ENCODE results near the gene ZDHHC8.

ZDHHC8 gene

DNA sequence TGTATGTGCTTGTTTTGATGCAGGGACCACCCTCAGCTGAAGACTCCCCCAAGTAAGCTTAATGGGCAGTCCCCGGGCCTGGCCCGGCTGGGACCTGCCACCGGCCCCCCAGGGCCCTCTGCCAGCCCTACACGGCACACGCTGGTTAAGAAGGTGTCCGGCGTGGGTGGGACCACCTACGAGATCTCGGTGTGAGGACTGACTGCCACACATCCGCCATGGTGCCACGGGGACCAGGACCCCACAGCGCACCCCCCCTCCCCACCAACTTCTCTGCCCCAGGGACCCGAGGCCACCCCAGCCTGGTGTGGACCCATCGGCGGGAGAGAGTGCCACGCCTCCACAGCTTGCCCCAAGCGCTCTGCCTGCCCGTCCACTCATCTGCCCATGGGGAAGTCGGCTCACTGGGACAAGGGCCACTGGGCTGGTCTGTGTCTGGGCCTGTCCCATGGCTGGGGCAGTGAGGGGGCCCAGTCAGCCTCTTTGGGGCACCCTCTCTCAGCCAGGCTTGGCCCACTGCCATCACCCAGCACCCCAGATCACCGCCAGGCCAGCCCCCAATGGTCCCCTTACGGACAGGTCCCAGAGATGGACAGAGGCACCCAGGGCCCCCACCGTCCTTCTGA, 13.7 kb downstream of the ZDHHC8 start:
- no peaks in the 10 kb centered on the region for H3K27me3 Mint-ChIP-seq
- CTCF ChIA-PET, result interaction anchor here (1.4 kb wide), 1 partner anchor 12 kb away, joined by 3 read pairs; no protein-coding TSS in a partner anchor

DNA sequence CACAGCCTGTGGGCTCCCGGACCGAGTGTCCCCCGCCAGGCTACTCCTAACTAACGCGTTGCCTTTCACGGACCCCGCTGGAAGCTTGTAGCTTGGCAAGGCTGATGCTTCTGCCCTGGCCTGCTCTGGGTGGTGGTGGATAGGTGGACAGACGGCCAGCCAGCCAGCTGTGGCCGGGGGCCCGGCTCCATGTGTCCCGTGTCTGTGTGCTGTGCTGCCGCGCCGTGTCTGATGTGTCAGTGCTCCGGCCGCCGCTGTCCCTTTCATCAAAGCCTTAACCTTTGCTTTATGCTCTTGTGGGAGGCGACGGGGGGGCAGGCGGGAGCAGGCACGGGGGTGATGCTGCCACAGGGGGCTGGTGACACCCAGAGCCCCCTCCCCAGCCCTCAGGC, 14.2 kb downstream of the ZDHHC8 start:
- Mint-ChIP-seq H3K4me3 (no peak overlapping the region), H3K27ac (no peak overlapping the region), H3K4me1 (no peaks in the 10 kb centered on the region), H3K36me3 (no peaks in the 10 kb centered on the region), H3K27me3 (no peaks in the 10 kb centered on the region), H3K9me3 (no peaks in the 10 kb centered on the region)
- CTCF ChIA-PET, result no interaction called here
- no peak for DNase-seq

More for the DNA sequence above, 13.7 kb downstream of the ZDHHC8 start:
- DNase-seq, result no peak
- Mint-ChIP-seq H3K9me3 (no peaks in the 10 kb centered on the region), H3K4me3 (no peak overlapping the region), H3K36me3 (no peaks in the 10 kb centered on the region), H3K4me1 (no peaks in the 10 kb centered on the region), H3K27ac (no peak overlapping the region)

DNA sequence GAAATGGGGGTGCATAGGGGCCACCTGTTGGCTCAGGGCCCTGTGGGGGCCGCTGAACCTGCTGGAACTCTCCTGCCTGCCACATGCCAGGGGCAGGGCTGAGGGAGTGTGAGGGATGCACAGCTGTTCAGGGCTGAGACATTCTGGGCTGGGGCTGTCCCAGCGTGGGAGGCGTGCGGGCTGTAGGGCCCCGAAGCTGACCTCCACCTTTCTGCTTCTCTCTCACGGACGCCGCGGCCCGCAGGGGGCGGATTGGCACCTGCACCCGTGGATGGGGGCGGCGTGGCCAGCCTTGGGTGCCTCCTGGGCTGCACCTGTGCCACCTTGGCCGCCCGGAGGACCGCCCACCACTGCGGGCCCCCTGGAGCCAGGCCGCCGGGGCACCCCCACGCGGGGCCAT, 15.2 kb downstream of the ZDHHC8 start:
- Mint-ChIP-seq H3K36me3 (no peaks in the 10 kb centered on the region), H3K27me3 (no peaks in the 10 kb centered on the region), H3K4me1 (no peaks in the 10 kb centered on the region), H3K4me3 (no peak overlapping the region), H3K9me3 (no peaks in the 10 kb centered on the region), H3K27ac (no peak overlapping the region)
- CTCF ChIA-PET, result no interaction called here
- no peak for DNase-seq

DNA sequence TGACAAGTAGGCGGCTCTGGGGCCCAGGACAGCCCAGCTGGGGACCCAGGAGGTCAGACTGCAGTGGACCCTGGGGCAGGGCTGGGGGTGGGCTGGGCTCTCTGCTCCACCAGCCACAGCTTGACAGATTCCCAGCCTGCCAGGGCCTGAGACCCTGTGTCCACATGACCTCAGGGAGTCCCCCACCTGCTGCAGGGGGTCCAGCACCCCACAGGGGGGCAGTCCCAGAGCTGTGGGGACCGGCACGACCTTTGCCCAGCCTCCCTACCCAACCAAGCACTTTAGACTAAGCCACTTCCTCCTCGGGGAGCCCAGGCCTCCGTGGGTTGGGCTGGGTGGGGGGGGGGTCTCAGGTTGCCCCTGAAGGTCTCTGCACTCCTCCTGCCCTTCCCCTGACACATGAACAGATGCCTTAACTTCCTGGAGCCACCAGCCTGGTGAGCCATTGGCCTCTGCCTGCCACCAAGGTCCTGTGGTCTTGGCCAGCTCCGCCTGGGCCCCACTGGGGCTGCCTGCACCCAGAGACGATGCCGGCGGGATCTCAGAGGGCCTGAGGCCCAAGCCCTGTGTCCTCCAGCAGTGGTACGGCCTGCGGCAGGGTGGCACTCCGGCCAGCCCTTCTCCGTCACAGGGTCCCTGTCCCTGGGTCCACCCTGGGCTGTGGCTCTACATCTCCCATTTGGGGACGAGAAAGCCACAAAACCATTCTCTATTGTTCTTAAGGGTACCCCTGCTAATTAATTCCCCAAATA, 15.8 kb downstream of the ZDHHC8 start:
- no peak overlapping the region for H3K4me3 Mint-ChIP-seq

DNA sequence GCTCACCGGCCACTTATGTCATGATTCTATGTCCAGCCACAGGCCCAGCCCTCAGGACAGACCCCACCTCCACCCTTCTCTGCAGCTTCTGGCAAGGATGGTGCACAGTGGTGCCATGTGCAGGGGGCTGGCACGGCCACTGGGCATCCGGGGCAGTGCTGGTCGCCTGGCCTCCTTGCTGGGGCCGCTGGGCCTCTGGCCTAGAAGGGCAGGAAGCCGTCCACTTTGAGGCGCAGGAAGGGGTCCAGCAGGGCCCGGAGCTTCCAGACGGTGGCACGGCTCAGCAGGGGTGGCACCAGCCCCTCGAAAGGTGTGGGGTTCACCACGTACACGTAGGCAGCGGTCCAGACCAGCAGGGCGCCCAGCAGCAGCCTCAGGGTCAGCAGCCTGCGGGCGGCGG, 16.8 kb downstream of the ZDHHC8 start:
- DNase-seq, result no peak
- Mint-ChIP-seq H3K27me3 (peaks cover 10% of the 10 kb centered on the region), H3K4me1 (no peaks in the 10 kb centered on the region), H3K27ac (no peak overlapping the region), H3K4me3 (no peak overlapping the region), H3K9me3 (no peaks in the 10 kb centered on the region), H3K36me3 (no peaks in the 10 kb centered on the region)
- CTCF ChIA-PET, result no interaction called here

More for the DNA sequence above, 15.8 kb downstream of the ZDHHC8 start:
- Mint-ChIP-seq H3K27me3 (peaks cover 2% of the 10 kb centered on the region), H3K27ac (no peak overlapping the region), H3K9me3 (no peaks in the 10 kb centered on the region), H3K36me3 (no peaks in the 10 kb centered on the region), H3K4me1 (no peaks in the 10 kb centered on the region)
- CTCF ChIA-PET, result no interaction called here
- no peak for DNase-seq

DNA sequence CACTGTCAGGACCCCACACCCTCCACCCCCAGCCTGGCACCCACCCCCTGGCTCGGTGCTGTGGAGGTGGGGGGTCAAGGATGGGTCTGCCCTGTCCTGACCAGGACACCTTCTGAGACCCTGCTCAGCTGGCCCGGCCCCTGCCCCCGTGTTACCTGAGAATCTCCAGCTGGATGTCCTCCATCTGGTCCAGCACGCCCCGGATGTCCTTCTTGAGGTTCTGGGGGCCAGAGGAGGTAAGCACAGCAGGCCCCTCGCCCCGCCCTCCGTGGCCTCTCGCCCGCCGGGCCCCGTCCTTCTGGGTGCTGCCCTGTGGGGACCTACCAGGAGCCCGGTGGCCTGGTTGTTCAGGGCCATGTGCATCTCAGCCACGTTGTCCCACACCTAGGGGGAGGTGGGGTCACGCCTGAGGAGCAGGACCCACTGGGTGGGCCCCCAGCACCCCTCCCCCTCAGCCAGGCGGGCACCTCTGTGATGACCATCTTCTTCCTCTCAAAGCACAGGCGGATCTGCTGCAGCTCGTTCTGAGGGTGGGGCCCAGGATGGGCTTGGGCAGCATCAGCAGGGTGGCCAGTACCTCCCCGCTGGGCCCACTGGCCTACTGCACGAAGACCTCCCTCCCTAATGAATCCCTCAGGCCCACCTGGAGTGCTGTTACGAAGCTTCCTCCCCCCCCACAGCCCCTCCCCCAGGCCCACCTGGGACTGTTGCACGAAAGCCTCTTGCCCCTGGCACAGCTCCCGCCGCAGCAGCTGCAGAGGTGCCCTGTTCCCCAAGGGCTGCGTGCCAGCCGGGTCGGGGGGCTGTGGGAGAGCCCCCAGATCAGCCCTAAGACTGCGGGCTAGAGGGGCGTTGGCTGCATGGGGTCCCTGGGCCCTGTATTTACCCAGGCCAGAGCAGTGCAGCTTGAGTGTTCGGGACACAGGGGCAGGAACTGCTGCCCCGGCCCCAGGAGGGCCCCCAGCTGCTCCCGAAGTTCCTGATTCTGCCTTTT, 17.9 kb downstream of the ZDHHC8 start:
- CTCF ChIA-PET, result no interaction called here
- H3K4me1 Mint-ChIP-seq, result peaks cover under 1% of the 10 kb centered on the region

DNA sequence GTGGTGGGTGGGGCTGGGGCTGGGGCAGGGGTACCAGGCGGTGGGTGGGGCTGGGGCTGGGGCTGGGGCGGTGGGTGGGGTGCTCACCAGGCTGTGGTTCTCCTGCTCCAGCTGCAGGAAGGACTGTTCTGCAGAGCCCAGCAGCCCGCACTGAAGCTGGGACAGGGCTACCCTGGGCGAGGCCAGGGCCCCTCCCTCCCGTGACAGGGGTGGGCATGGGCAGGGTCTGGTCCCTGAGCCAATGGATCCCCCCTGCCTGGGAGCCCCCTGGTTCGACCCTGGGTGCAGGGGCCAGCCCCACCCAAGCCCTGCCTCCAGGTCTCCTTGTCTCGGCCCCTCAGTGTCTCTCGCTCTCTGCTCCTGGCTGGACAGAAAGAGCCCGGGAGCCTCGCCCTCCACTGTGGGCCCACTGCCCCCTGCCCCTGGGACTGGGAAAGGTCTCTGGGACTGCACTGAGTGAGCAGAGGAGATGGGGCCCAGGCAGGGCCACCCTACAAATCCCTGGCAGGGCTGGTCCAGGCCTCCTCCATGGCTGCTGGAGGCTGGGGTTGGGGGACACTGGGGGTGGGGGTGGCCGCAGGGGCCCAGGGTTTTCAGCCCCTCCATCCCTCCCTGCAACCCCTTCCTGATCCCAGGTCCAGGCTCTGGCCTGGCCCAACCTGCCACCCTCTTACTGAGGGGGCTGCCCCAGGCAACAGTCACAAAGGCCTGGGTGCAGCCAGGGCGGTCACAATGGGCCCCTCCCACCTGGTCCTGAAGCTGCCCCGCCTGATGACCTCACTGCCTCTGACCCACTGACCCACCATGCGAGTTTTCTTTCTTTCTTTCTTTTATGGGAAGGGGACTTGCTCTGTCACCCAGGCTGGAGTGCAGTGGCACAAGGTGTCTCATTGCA, 19.0 kb downstream of the ZDHHC8 start, which contains the start of gene CCDC188:
Gene CCDC188 (minus strand): TSS at position 675 of the 895 bp plus-strand sequence. CDS start 69 bp downstream, at position 606.
- H3K27me3 Mint-ChIP-seq, result peaks cover 13% of the 10 kb centered on the region

More for the DNA sequence above, 17.9 kb downstream of the ZDHHC8 start:
- Mint-ChIP-seq H3K27ac (no peak overlapping the region), H3K27me3 (peaks cover 10% of the 10 kb centered on the region), H3K4me3 (no peak overlapping the region), H3K9me3 (no peaks in the 10 kb centered on the region), H3K36me3 (no peaks in the 10 kb centered on the region)
- no peak for DNase-seq

DNA sequence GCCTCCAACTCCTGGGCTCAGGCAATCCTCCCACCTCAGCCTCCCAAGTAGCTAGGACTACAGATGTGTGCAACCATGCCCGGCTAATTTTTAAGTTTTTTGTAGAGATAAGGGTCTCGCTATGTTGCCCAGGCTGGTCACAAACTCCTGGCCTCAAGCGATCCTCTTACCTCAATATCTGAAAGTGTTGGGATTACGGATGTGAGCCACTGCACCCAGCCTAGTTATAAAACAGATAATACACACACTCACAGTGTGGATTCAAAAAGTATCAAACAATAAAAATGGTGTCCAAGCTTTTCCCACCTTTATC, 19.6 kb downstream of the ZDHHC8 start:
- Mint-ChIP-seq H3K27ac (no peak overlapping the region), H3K27me3 (peaks cover 19% of the 10 kb centered on the region), H3K36me3 (no peaks in the 10 kb centered on the region), H3K4me1 (peaks cover 2% of the 10 kb centered on the region), H3K9me3 (no peaks in the 10 kb centered on the region), H3K4me3 (no peak overlapping the region)
- CTCF ChIA-PET, result no interaction called here
- DNase-seq, result no peak

More for the DNA sequence above, 19.0 kb downstream of the ZDHHC8 start, which contains the start of gene CCDC188:
- Mint-ChIP-seq H3K36me3 (no peaks in the 10 kb centered on the region), H3K27ac (no peak within 1 kb of the TSS), H3K9me3 (no peaks in the 10 kb centered on the region), H3K4me3 (no peak within 1 kb of the TSS), H3K4me1 (peaks cover 2% of the 10 kb centered on the region)
- no peak for DNase-seq
- CTCF ChIA-PET, result no interaction called here

DNA sequence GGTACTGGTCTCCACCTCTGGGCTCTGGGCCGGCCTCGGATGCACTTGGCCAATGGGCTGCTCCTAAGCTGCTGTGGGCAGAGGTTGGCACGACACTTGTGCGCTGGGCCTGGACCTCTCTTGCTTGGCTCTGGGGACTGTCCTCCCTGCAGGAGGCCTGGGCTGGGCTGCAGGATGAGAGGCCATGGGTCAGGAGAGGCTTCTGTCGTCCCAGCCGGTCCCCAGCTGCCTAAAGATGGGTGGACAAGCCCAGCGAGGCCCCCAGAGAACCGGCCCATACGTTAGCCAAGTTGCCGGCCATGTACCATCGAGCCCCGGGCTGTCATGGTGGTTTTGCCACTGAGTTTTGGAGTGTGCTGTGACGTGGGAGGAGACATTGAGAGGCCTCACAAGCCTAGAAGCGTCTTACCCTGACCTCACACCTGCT, 20.9 kb downstream of the ZDHHC8 start:
- Mint-ChIP-seq H3K4me3 (no peak overlapping the region), H3K4me1 (peaks cover 5% of the 10 kb centered on the region), H3K36me3 (no peaks in the 10 kb centered on the region), H3K27ac (no peak overlapping the region), H3K9me3 (no peaks in the 10 kb centered on the region), H3K27me3 (peaks cover 26% of the 10 kb centered on the region)
- CTCF ChIA-PET, result no interaction called here
- DNase-seq, result no peak

DNA sequence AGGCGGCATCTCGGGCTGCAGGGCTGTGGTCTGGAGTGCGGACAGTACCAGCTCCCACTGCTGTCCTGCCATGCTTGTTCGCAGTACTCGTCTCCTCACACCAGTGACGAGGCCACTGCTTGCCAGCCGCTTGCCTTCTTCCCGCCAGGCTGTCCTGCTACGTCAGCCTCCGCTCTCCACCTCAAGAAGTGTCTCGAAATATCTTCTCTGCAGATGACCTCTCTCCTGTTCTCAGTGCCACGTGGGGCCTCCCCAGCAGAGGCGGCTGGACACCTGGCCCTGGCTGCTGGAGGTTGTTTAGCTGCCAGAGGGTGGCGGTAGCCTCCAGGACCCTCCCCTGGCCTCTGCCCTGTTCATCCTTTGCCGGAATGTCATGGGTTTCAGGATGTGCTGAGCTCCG, 22.3 kb downstream of the ZDHHC8 start:
- CTCF ChIA-PET, result no interaction called here
- Mint-ChIP-seq H3K9me3 (no peaks in the 10 kb centered on the region), H3K27me3 (peaks cover 35% of the 10 kb centered on the region), H3K4me1 (peaks cover 5% of the 10 kb centered on the region), H3K27ac (no peak overlapping the region), H3K36me3 (no peaks in the 10 kb centered on the region), H3K4me3 (no peak overlapping the region)
- no peak for DNase-seq

DNA sequence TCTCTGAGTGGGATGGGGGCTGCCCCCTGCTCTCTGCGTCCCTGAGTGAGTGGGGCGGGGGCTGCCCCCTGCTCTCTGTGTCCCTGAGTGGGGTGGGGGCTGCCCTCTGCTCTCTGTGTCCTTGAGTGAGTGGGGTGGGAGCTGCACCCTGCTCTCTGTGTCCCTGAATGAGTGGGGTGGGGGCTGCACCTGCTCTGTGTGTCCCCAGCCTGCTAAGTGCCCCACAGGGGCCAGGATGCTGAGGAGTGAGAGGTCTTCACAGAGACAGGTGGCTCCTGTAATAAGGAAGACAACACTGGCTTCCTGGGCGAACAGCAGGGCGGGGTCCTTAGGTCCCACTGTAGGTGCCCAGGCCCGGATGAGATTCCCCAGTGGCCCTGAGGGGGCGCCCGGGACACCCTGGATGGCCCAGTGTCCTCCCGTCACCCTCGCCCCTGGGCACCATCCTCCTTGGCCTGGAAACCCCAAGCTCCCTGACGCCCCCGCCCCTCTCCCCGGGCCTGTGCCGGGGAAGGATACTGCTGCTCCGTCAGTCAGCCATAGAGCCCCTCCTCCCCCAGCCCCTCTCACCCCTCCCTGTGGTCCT, 23.1 kb downstream of the ZDHHC8 start:
- Mint-ChIP-seq H3K27ac (no peak overlapping the region), H3K4me3 (no peak overlapping the region), H3K9me3 (no peaks in the 10 kb centered on the region), H3K4me1 (peaks cover 5% of the 10 kb centered on the region), H3K27me3 (peaks cover 41% of the 10 kb centered on the region), H3K36me3 (no peaks in the 10 kb centered on the region)
- DNase-seq, result no peak
- CTCF ChIA-PET, result no interaction called here

DNA sequence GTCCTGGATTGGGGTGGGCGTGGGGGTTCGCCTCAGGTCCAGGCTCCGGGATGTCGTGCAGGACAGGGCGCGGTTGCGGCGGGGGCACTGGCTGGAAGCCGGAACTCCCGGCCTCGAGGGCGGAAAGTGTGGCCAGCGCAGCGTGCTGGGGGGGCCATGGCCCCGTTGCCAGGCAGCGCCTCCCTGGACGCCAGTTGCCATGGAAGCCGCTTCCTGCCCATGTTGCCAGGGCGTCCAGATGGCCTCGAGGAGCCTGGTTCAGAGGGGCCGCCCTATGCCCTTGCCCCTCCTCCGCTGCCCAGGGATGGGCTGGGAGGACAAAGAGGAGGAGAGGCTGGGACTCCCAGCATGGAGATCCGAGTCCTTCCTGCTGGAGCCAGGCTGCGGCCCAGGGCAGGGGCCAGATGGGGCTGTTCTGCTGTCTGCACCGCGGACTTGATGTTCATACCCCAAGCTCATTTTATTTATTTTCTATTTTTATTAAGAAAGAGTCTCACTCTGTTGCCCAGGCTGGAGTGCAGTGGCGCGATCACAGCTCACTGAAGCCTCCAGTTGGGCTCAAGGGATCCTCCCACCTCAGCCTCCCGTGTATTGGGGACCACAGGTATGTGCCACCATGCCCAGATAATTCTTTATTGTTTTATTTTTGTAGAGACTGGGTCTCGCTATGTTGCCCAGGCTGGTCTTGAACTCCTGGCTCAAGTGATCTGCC, 23.9 kb downstream of the ZDHHC8 start:
- H3K9me3 Mint-ChIP-seq, result no peaks in the 10 kb centered on the region
- no peak overlapping the region for H3K27ac Mint-ChIP-seq
- peak; percentile 66 for DNase-seq
- H3K4me3 Mint-ChIP-seq, result no peak overlapping the region
- CTCF ChIA-PET, result interaction anchor here (2.8 kb wide), 1 partner anchor 129 kb away, joined by 18 read pairs; no protein-coding TSS in a partner anchor
- peaks cover 46% of the 10 kb centered on the region for H3K27me3 Mint-ChIP-seq
- H3K36me3 Mint-ChIP-seq, result no peaks in the 10 kb centered on the region
- peaks cover 5% of the 10 kb centered on the region for H3K4me1 Mint-ChIP-seq

DNA sequence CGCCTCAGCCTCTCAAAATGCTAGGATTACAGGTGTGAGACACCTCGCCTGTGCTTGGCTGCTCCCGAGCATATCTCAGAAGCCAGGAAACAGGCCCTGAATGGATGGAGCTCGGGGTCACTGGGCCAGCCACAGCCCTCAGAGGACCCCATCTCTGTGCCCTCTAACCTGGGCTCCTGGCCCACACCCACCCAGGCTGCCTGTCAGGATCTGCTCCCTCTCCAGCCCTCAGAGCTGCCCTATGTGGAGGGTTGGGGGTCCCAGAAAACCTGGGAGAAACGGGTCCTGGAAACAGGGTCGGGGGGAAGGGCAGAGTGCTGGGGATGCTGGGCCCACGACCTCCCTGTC, 24.4 kb downstream of the ZDHHC8 start:
- no peaks in the 10 kb centered on the region for H3K9me3 Mint-ChIP-seq
- H3K4me1 Mint-ChIP-seq, result peaks cover 5% of the 10 kb centered on the region
- peaks cover 46% of the 10 kb centered on the region for H3K27me3 Mint-ChIP-seq
- DNase-seq, result no peak
- CTCF ChIA-PET, result interaction anchor here (0.8 to 2.8 kb wide), 3 partner anchors 68 to 130 kb away, joined by 3 to 18 read pairs (median 8); no protein-coding TSS in a partner anchor
- no peaks in the 10 kb centered on the region for H3K36me3 Mint-ChIP-seq
- H3K4me3 Mint-ChIP-seq, result no peak overlapping the region
- no peak overlapping the region for H3K27ac Mint-ChIP-seq

All from activated naive CD4-positive, alpha-beta T cell treated with anti-CD3 and anti-CD28 coated beads, Interleukin-2, amount 10 ng/mL, durations not matched to agents 7 days and 5 days (primary cell).